DOHH2 (cell line): ENCODE measurements around the gene GOLM1.

Source experiments
- H3F3A ChIP-seq: fragments of 200-600 bp; sonication (generic), shearing (Covaris generic); 2 replicates; pipeline ENCODE4 v1.6.0; 2016; ENCODE audit warnings: antibody characterized with exemption, mild to moderate bottlenecking; ENCODE audit not compliant: control insufficient read depth, insufficient read depth
- H3K27ac ChIP-seq: fragments of 200-600 bp; sonication (generic); 2 replicates; pipeline ENCODE4 v1.5.1; 2014; ENCODE audit warnings: low read depth, mild to moderate bottlenecking, low read length, moderate library complexity
- H3K27me3 ChIP-seq: fragments of 200-600 bp; sonication (generic); 2 replicates; pipeline ENCODE4 v1.6.1; 2014; ENCODE audit warnings: mild to moderate bottlenecking, low read length, mixed read lengths; ENCODE audit not compliant: control insufficient read depth
- H3K36me3 ChIP-seq: fragments of 200-600 bp; sonication (generic); 2 replicates; pipeline ENCODE4 v1.6.1; 2014; ENCODE audit warnings: mild to moderate bottlenecking, low read length, moderate library complexity, mixed read lengths; ENCODE audit not compliant: control insufficient read depth
- H3K4me1 ChIP-seq: fragments of 200-600 bp; sonication (generic); 2 replicates; pipeline ENCODE4 v1.6.1; 2014; ENCODE audit warnings: mild to moderate bottlenecking, low read length, mixed read lengths; ENCODE audit not compliant: control insufficient read depth
- H3K4me2 ChIP-seq: fragments of 200-600 bp; sonication (generic); 2 replicates; pipeline ENCODE4 v1.6.0; 2014; ENCODE audit warnings: mild to moderate bottlenecking, low read length, moderate library complexity
- H3K4me3 ChIP-seq: fragments of 200-600 bp; sonication (generic); 2 replicates; pipeline ENCODE4 v1.5.1; 2014; ENCODE audit warnings: mild to moderate bottlenecking, low read length, mixed read lengths
- H3K79me2 ChIP-seq: fragments of 200-600 bp; sonication (generic); 2 replicates; pipeline ENCODE4 v1.6.1; 2014; ENCODE audit warnings: mild to moderate bottlenecking, low read length, mixed read lengths; ENCODE audit not compliant: control insufficient read depth
- H3K9me2 ChIP-seq: fragments of 200-600 bp; sonication (generic); replicated peaks from 2 replicates; pipeline ENCODE4 v1.6.1; 2014; ENCODE audit warnings: mild to moderate bottlenecking, low read length, mixed read lengths; ENCODE audit not compliant: control insufficient read depth
- H3K9me3 ChIP-seq: fragments of 200-600 bp; sonication (generic); 2 replicates; pipeline ENCODE4 v1.6.1; 2014; ENCODE audit warnings: antibody characterized with exemption, low read length, mixed read lengths; ENCODE audit not compliant: control insufficient read depth, insufficient read depth
- H4K20me1 ChIP-seq: fragments of 200-600 bp; sonication (generic); 2 replicates; pipeline ENCODE4 v1.6.0; 2014; ENCODE audit warnings: low read depth, mild to moderate bottlenecking, antibody characterized with exemption, low read length, moderate library complexity; ENCODE audit not compliant: control insufficient read depth, insufficient read depth
- EZH2phosphoT487 ChIP-seq: fragments of 200-600 bp; sonication (generic); IDR thresholded peaks from 2 replicates; pipeline ENCODE4 v1.6.1; 2017; ENCODE audit warnings: borderline replicate concordance, mild to moderate bottlenecking, antibody characterized with exemption, low read length, moderate library complexity, mixed read lengths
- TF ChIP-seq, protein P1 (sequence below): fragments of 200-600 bp; sonication (generic); IDR thresholded peaks from one replicate; pipeline ENCODE4 v1.5.1; 2014; ENCODE audit warnings: antibody characterized with exemption, mild to moderate bottlenecking, low read depth, low read length; ENCODE audit not compliant: poor library complexity, severe bottlenecking

The GOLM1 gene

DNA sequence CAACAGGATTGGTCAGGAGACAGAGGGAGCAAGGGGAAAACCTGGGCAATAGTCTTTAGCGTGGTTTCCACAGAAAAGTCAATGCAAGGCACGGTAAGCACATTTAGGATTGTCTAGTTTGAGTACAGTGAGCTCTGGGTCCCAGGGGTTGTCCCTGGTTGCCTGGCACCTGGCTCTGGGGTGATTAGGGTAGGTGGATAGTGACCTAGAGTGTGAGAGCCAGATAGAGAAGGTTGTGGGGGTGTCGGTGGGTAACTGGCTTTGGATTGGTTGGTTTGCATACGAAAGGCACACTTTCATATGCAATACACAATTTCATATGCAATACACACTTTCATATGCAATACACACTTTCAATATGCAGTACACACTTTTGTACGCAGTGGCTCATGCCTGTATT is 20.1 kb upstream of the GOLM1 start:
- no peaks in the 10 kb centered on the region for H3K27me3 ChIP-seq
- no peaks in the 10 kb centered on the region for H3K9me3 ChIP-seq
- H3K4me2 ChIP-seq: no peak overlapping the region
- H4K20me1 ChIP-seq: no peaks in the 10 kb centered on the region
- no peaks in the 10 kb centered on the region for H3K9me2 ChIP-seq
- H3K36me3 ChIP-seq: no peaks in the 10 kb centered on the region
- no peaks in the 10 kb centered on the region for H3K4me1 ChIP-seq
- H3K79me2 ChIP-seq: no peaks in the 10 kb centered on the region
- H3F3A ChIP-seq: no peaks in the 10 kb centered on the region
- H3K27ac ChIP-seq: no peak overlapping the region
- no peak overlapping the region for H3K4me3 ChIP-seq
- TF ChIP-seq EZH2phosphoT487: no peak
- TF ChIP-seq, protein P1, sequence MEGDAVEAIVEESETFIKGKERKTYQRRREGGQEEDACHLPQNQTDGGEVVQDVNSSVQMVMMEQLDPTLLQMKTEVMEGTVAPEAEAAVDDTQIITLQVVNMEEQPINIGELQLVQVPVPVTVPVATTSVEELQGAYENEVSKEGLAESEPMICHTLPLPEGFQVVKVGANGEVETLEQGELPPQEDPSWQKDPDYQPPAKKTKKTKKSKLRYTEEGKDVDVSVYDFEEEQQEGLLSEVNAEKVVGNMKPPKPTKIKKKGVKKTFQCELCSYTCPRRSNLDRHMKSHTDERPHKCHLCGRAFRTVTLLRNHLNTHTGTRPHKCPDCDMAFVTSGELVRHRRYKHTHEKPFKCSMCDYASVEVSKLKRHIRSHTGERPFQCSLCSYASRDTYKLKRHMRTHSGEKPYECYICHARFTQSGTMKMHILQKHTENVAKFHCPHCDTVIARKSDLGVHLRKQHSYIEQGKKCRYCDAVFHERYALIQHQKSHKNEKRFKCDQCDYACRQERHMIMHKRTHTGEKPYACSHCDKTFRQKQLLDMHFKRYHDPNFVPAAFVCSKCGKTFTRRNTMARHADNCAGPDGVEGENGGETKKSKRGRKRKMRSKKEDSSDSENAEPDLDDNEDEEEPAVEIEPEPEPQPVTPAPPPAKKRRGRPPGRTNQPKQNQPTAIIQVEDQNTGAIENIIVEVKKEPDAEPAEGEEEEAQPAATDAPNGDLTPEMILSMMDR: no peak

DNA sequence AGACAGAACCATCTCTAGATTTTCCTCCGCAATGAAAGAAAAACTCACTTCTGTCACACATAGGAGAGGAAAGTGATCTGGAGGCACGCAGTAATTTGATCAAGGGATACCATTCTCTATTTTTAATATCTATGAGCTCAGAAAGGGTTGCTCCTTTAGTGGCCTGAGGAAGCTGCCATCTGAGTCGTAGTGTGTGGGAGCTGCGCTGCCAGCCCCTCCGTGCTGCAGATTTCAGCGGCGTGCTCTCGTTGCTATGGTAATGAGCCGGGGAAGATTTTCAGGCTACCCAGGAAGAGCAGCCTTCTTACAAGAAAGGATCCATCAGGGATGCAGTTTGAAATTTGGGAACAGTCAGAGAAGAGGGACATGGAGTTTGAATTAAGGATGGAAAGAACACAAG is 17.1 kb upstream of the GOLM1 start:
- no peaks in the 10 kb centered on the region for H3K36me3 ChIP-seq
- TF ChIP-seq, protein P1: no peak
- TF ChIP-seq EZH2phosphoT487: no peak
- no peaks in the 10 kb centered on the region for H3K27me3 ChIP-seq
- H3K4me3 ChIP-seq: no peak overlapping the region
- no peaks in the 10 kb centered on the region for H3K9me3 ChIP-seq
- no peaks in the 10 kb centered on the region for H3F3A ChIP-seq
- H3K79me2 ChIP-seq: no peaks in the 10 kb centered on the region
- H3K4me2 ChIP-seq: no peak overlapping the region
- H4K20me1 ChIP-seq: no peaks in the 10 kb centered on the region
- no peaks in the 10 kb centered on the region for H3K9me2 ChIP-seq
- H3K4me1 ChIP-seq: no peaks in the 10 kb centered on the region
- no peak overlapping the region for H3K27ac ChIP-seq

DNA sequence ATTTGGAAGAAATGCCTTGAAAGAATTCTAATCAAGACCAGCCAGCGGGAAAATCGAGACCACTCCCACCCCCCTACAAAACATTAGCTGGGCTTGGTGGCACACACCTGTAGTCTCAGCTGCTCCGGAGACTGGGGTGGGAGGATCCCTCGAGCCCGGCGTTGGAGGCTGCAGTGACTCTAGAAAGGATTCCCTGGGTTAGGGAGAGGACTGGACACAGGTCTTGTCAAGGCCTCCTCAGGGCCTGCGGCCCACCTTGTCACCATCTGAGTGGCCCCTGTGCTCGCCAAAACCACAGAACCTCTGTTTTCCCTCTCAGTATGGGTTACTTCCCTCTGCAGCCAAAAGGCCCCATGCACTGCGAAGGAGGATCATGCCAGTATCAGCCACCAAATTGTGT is 16.5 kb upstream of the GOLM1 start:
- no peak overlapping the region for H3K27ac ChIP-seq
- no peaks in the 10 kb centered on the region for H3K27me3 ChIP-seq
- no peaks in the 10 kb centered on the region for H3F3A ChIP-seq
- H3K36me3 ChIP-seq: no peaks in the 10 kb centered on the region
- H3K9me3 ChIP-seq: no peaks in the 10 kb centered on the region
- H3K4me3 ChIP-seq: no peak overlapping the region
- no peaks in the 10 kb centered on the region for H3K79me2 ChIP-seq
- no peak overlapping the region for H3K4me2 ChIP-seq
- H3K9me2 ChIP-seq: no peaks in the 10 kb centered on the region
- no peaks in the 10 kb centered on the region for H4K20me1 ChIP-seq
- H3K4me1 ChIP-seq: no peaks in the 10 kb centered on the region
- no peak for TF ChIP-seq EZH2phosphoT487
- TF ChIP-seq, protein P1: no peak

DNA sequence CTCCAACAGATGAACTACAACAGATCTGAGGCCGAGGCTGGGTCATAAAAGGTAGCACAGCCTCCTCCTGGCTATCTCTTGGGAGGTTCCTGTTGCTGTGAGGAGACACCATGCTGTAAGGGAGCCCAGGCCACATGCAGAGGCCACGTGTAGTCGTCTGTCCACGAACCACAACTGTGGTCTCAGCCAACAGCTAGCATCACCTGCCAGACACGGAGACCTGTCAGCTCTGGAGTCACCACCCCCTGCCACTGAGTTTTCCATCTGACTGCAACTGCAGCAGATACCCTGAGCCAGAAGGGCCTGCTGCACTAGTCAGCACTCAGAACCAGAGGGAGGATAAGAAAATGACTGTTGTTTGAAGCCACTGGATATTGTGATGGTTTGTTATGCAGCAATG is 12.7 kb upstream of the GOLM1 start:
- Histone ChIP-seq H3K4me3 (no peak overlapping the region), H3F3A (no peaks in the 10 kb centered on the region), H3K4me2 (no peak overlapping the region), H3K79me2 (no peaks in the 10 kb centered on the region), H3K9me2 (no peaks in the 10 kb centered on the region), H3K27me3 (no peaks in the 10 kb centered on the region), H3K36me3 (no peaks in the 10 kb centered on the region), H3K27ac (no peak overlapping the region), H3K4me1 (no peaks in the 10 kb centered on the region), H4K20me1 (no peaks in the 10 kb centered on the region), H3K9me3 (no peaks in the 10 kb centered on the region)
- TF ChIP-seq EZH2phosphoT487: no peak
- TF ChIP-seq, protein P1: no peak
